ENCODE data around the gene NOLC1.

NOLC1 gene

DNA sequence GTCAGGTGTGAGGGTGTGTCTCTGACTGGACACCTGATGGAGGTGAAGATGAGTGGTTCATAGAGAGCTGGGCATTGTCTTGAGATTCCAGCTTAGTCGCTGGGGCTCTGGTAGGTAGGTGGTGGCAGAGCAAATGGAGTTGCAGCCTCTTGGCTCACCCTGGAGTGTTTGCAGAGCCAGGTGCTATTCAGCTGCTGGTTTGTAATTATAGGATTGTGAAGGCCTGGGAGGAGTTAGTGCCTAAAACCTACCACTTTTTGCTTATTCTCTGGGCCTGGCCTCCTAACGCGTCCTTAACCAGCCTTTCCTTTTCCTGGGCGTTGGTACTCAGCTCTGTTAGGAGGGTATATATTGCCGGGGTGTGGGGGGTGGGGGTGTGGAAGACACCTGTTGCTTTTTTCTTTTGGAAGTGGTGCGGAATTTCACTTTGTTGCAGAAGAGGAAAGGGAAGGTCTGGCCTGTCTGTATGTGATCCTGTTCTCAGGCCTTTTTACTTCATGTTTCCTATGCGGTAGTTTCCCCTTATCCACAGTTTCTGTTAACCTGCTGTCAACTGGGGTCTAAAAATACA, 16.1 kb upstream of the NOLC1 start:
- peak overlapping the region; percentile 66 for H3K4me2 ChIP-seq (ENCODE audit: low read depth, low read length, poor library complexity, severe bottlenecking)

DNA sequence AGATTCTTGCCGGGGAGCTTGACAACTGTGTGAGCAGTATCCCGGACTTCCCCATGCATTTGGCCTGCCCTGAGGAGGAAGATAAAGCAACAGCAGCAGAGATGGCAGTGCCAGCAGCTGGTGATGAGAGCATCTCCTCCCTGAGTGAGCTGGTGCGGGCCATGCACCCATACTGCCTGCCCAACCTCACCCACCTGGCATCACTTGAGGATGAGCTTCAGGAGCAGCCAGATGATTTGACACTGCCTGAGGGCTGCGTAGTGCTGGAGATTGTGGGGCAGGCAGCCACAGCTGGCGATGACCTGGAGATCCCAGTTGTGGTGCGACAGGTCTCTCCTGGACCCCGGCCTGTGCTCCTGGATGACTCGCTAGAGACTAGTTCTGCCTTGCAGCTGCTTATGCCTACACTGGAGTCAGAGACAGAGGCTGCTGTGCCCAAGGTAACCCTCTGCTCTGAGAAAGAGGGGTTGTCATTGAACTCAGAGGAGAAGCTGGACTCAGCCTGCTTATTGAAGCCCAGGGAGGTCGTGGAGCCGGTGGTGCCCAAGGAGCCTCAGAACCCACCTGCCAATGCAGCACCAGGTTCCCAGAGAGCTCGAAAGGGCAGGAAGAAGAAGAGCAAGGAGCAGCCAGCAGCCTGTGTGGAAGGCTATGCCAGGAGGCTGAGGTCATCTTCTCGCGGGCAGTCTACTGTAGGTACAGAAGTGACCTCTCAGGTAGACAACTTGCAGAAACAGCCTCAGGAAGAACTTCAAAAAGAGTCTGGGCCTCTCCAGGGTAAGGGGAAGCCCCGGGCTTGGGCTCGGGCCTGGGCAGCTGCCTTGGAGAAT, 12.7 kb upstream of the NOLC1 start:
- Histone ChIP-seq H3K27me3 (ENCODE audit: low read length) (no peaks in the 10 kb centered on the region), H3K27ac (ENCODE audit: low read depth, low read length) (no peak overlapping the region), H3F3A (ENCODE audit: insufficient read depth) (no peaks in the 10 kb centered on the region), H3K9me3 (ENCODE audit: insufficient read depth, low read length) (no peaks in the 10 kb centered on the region), H3K4me3 (ENCODE audit: insufficient read depth, low read length, poor library complexity, severe bottlenecking) (no peak overlapping the region), H3K9ac (ENCODE audit: low read length) (no peak overlapping the region), H3K9me2 (replicated peaks; ENCODE audit: insufficient read depth, low read length) (no peaks in the 10 kb centered on the region), H3K79me2 (ENCODE audit: insufficient read depth, low read length) (peaks cover 80% of the 10 kb centered on the region), H3K4me2 (ENCODE audit: low read depth, low read length, poor library complexity, severe bottlenecking) (no peak overlapping the region), H3K36me3 (ENCODE audit: low read length) (peaks cover 20% of the 10 kb centered on the region; the same call in 1 of the 2 replicates), H4K20me1 (ENCODE audit: low read depth, low read length) (peaks cover 15% of the 10 kb centered on the region; the same call in 1 of the 2 replicates), H2AFZ (ENCODE audit: low read depth, low read length, severe bottlenecking) (no peak overlapping the region)
- TF ChIP-seq EZH2phosphoT487 (conservative IDR thresholded peaks at IDR 0.05; ENCODE audit: low read length), result no peak
- TF ChIP-seq, protein P1, sequence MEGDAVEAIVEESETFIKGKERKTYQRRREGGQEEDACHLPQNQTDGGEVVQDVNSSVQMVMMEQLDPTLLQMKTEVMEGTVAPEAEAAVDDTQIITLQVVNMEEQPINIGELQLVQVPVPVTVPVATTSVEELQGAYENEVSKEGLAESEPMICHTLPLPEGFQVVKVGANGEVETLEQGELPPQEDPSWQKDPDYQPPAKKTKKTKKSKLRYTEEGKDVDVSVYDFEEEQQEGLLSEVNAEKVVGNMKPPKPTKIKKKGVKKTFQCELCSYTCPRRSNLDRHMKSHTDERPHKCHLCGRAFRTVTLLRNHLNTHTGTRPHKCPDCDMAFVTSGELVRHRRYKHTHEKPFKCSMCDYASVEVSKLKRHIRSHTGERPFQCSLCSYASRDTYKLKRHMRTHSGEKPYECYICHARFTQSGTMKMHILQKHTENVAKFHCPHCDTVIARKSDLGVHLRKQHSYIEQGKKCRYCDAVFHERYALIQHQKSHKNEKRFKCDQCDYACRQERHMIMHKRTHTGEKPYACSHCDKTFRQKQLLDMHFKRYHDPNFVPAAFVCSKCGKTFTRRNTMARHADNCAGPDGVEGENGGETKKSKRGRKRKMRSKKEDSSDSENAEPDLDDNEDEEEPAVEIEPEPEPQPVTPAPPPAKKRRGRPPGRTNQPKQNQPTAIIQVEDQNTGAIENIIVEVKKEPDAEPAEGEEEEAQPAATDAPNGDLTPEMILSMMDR (IDR thresholded peaks at IDR 0.05; ENCODE audit: insufficient read depth, low read length, poor library complexity, severe bottlenecking), result no peak

More for the DNA sequence above, 16.1 kb upstream of the NOLC1 start:
- H3K27ac ChIP-seq (ENCODE audit: low read depth, low read length), result no peak overlapping the region
- peaks cover 82% of the 10 kb centered on the region for H3K79me2 ChIP-seq (ENCODE audit: insufficient read depth, low read length)
- no peaks in the 10 kb centered on the region for H3K27me3 ChIP-seq (ENCODE audit: low read length)
- no peaks in the 10 kb centered on the region for H3K9me3 ChIP-seq (ENCODE audit: insufficient read depth, low read length)
- no peaks in the 10 kb centered on the region for H3K9me2 ChIP-seq (replicated peaks; ENCODE audit: insufficient read depth, low read length)
- H2AFZ ChIP-seq (ENCODE audit: low read depth, low read length, severe bottlenecking), result no peak overlapping the region
- H3K36me3 ChIP-seq (ENCODE audit: low read length), result peaks cover 13% of the 10 kb centered on the region; the same call in 1 of the 2 replicates
- peak overlapping the region; percentile 92 for H3K9ac ChIP-seq (ENCODE audit: low read length)
- no peak for TF ChIP-seq EZH2phosphoT487 (conservative IDR thresholded peaks at IDR 0.05; ENCODE audit: low read length)
- TF ChIP-seq, protein P1 (IDR thresholded peaks at IDR 0.05; ENCODE audit: insufficient read depth, low read length, poor library complexity, severe bottlenecking), result no peak
- H3K4me3 ChIP-seq (ENCODE audit: insufficient read depth, low read length, poor library complexity, severe bottlenecking), result no peak overlapping the region
- peaks cover 8% of the 10 kb centered on the region; the same call in 1 of the 2 replicates for H3F3A ChIP-seq (ENCODE audit: insufficient read depth)
- peaks cover 18% of the 10 kb centered on the region; the same call in 1 of the 2 replicates for H4K20me1 ChIP-seq (ENCODE audit: low read depth, low read length)

DNA sequence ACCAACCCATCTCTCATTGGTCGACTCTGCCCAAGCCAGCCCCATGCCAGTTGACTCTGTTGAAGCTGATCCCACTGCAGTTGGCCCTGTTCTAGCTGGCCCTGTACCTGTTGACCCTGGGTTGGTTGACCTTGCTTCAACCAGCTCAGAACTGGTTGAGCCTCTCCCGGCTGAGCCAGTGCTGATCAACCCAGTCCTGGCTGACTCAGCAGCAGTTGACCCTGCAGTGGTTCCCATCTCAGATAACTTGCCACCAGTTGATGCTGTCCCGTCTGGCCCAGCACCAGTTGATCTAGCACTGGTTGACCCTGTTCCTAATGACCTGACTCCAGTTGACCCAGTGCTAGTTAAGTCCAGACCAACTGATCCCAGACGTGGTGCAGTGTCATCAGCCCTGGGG, 12.0 kb upstream of the NOLC1 start:
- H3K9me3 ChIP-seq (ENCODE audit: insufficient read depth, low read length), result no peaks in the 10 kb centered on the region
- peaks cover 20% of the 10 kb centered on the region; the same call in 1 of the 2 replicates for H3K36me3 ChIP-seq (ENCODE audit: low read length)
- H4K20me1 ChIP-seq (ENCODE audit: low read depth, low read length), result peaks cover 9% of the 10 kb centered on the region; the same call in 1 of the 2 replicates
- no peak overlapping the region for H3K9ac ChIP-seq (ENCODE audit: low read length)
- H3K4me3 ChIP-seq (ENCODE audit: insufficient read depth, low read length, poor library complexity, severe bottlenecking), result no peak overlapping the region
- no peak overlapping the region for H3K27ac ChIP-seq (ENCODE audit: low read depth, low read length)
- H3K4me2 ChIP-seq (ENCODE audit: low read depth, low read length, poor library complexity, severe bottlenecking), result no peak overlapping the region
- no peaks in the 10 kb centered on the region for H3F3A ChIP-seq (ENCODE audit: insufficient read depth)
- H3K79me2 ChIP-seq (ENCODE audit: insufficient read depth, low read length), result peaks cover 73% of the 10 kb centered on the region
- no peaks in the 10 kb centered on the region for H3K27me3 ChIP-seq (ENCODE audit: low read length)
- H3K9me2 ChIP-seq (replicated peaks; ENCODE audit: insufficient read depth, low read length), result no peaks in the 10 kb centered on the region
- TF ChIP-seq EZH2phosphoT487 (conservative IDR thresholded peaks at IDR 0.05; ENCODE audit: low read length), result no peak
- TF ChIP-seq, protein P1 (IDR thresholded peaks at IDR 0.05; ENCODE audit: insufficient read depth, low read length, poor library complexity, severe bottlenecking), result no peak
- no peak overlapping the region for H2AFZ ChIP-seq (ENCODE audit: low read depth, low read length, severe bottlenecking)

All from SU-DHL-6 (cell line).